ENCODE results near the gene TRABD2B. TPM values are rescaled to one million over a fixed set of nuclear protein-coding genes. Genes with fewer than 3 reads are reported as not detected.

TRABD2B gene
- total RNA-seq, 1 donor from 2014 or later = 0.89 TPM

GRCh38 chr1:47782414-47783166 lies 214.6 kb downstream of the TRABD2B start:
- H3K9ac ChIP-seq (ENCODE audit: low read length) = no peak overlapping the region
- no peaks in the 10 kb centered on the region for H3K4me1 ChIP-seq (ENCODE audit: insufficient read depth, low read length)
- H3K4me1 Mint-ChIP-seq (ENCODE audit: low read depth, unreplicated experiment) = no peaks in the 10 kb centered on the region
- H3K4me2 ChIP-seq (ENCODE audit: low read length) = no peak overlapping the region
- no peaks in the 10 kb centered on the region for H3K36me3 Mint-ChIP-seq (ENCODE audit: low read depth, unreplicated experiment)
- no peak overlapping the region for H3K27ac Mint-ChIP-seq (ENCODE audit: unreplicated experiment)
- H3K9me3 ChIP-seq (ENCODE audit: insufficient read depth, low read depth, low read length) = no peaks in the 10 kb centered on the region
- no peaks in the 10 kb centered on the region for H3K27me3 ChIP-seq (ENCODE audit: insufficient read depth, low read length)
- H3K9me3 Mint-ChIP-seq (ENCODE audit: unreplicated experiment) = peaks cover 2% of the 10 kb centered on the region
- peaks cover 60% of the 10 kb centered on the region for H3K27me3 Mint-ChIP-seq (ENCODE audit: low read depth, unreplicated experiment)
- H4K20me1 ChIP-seq (ENCODE audit: insufficient read depth, low read length) = no peaks in the 10 kb centered on the region
- H3K36me3 ChIP-seq (ENCODE audit: insufficient read depth, low read length) = no peaks in the 10 kb centered on the region
- no peak overlapping the region for H2AFZ ChIP-seq (ENCODE audit: low read depth, low read length)
- TF ChIP-seq CTCF (IDR thresholded peaks at IDR 0.05; ENCODE audit: insufficient read depth, low read depth, low read length) (no peak), EZH2 (IDR thresholded peaks at IDR 0.05; ENCODE audit: insufficient read depth, low read length) (no peak)
- no peak for FAIRE-seq
- H3K4me3 Mint-ChIP-seq (ENCODE audit: unreplicated experiment) = no peak overlapping the region
- no peak for DNase-seq (ENCODE audit: low read depth)
- no peaks in the 10 kb centered on the region for H3K79me2 ChIP-seq (ENCODE audit: insufficient read depth, low read length)
- no peak overlapping the region for H3K4me3 ChIP-seq (ENCODE audit: insufficient read depth, low read depth, low read length)
- H3K27ac ChIP-seq (ENCODE audit: low read depth, low read length) = no peak overlapping the region

- H2AFZ ChIP-seq (ENCODE audit: low read depth, low read length) = no peak overlapping the region
- Mint-ChIP-seq H3K27ac (ENCODE audit: unreplicated experiment) (no peak overlapping the region), H3K4me3 (ENCODE audit: unreplicated experiment) (no peak overlapping the region), H3K36me3 (ENCODE audit: low read depth, unreplicated experiment) (peaks cover 2% of the 10 kb centered on the region), H3K4me1 (ENCODE audit: low read depth, unreplicated experiment) (no peaks in the 10 kb centered on the region), H3K9me3 (ENCODE audit: unreplicated experiment) (peaks cover 2% of the 10 kb centered on the region), H3K27me3 (ENCODE audit: low read depth, unreplicated experiment) (peaks cover 59% of the 10 kb centered on the region)
- no peaks in the 10 kb centered on the region for H3K4me1 ChIP-seq (ENCODE audit: insufficient read depth, low read length)
- H3K36me3 ChIP-seq (ENCODE audit: insufficient read depth, low read length) = no peaks in the 10 kb centered on the region
- H3K27ac ChIP-seq (ENCODE audit: low read depth, low read length) = no peak overlapping the region
- no peaks in the 10 kb centered on the region for H3K27me3 ChIP-seq (ENCODE audit: insufficient read depth, low read length)
- H3K9ac ChIP-seq (ENCODE audit: low read length) = no peak overlapping the region
- no peak for DNase-seq (ENCODE audit: low read depth)
- no peaks in the 10 kb centered on the region for H3K9me3 ChIP-seq (ENCODE audit: insufficient read depth, low read depth, low read length)
- H3K79me2 ChIP-seq (ENCODE audit: insufficient read depth, low read length) = no peaks in the 10 kb centered on the region
- H3K4me3 ChIP-seq (ENCODE audit: insufficient read depth, low read depth, low read length) = no peak overlapping the region
- H3K4me2 ChIP-seq (ENCODE audit: low read length) = no peak overlapping the region
- no peaks in the 10 kb centered on the region for H4K20me1 ChIP-seq (ENCODE audit: insufficient read depth, low read length)
- FAIRE-seq = no peak
- TF ChIP-seq CTCF (IDR thresholded peaks at IDR 0.05; ENCODE audit: insufficient read depth, low read depth, low read length) (no peak), EZH2 (IDR thresholded peaks at IDR 0.05; ENCODE audit: insufficient read depth, low read length) (no peak)
Measured at GRCh38 chr1:47781171-47781959, 215.8 kb downstream of the TRABD2B start.
